Activated naive CD8-positive, alpha-beta T cell treated with anti-CD3 and anti-CD28 coated beads, Interleukin-2, amount 10 ng/mL, durations not matched to agents 7 days and 5 days (primary cell): ENCODE results near the gene UBTD1. TPM values are rescaled to one million over a fixed set of nuclear protein-coding genes. Genes with fewer than 3 reads are reported as not detected.
A peak's percentile ranks its signal among the peaks of the same experiment; 100 is the strongest.

Experiments used
- ATAC-seq: fragments of 150-1000 bp; cut with Tn5 transposase; one replicate; pipeline ENCODE4 v1.10.0; 2021; ENCODE audit warnings: low read depth, moderate library complexity
- POLR2A ChIA-PET: fragments of 350-600 bp; sonication (Branson Sonifier 250); formaldehyde crosslinking; loops from one replicate; lab custom pipeline; 2021; ENCODE audit warnings: antibody characterized with exemption; lab: Charles Lee
- DNase-seq: peaks from one replicate; pipeline ENCODE4 v3.0.0; 2021
- H3K27ac Mint-ChIP-seq: one replicate; pipeline ENCODE4 v1.8.0; 2022; ENCODE audit warnings: mild to moderate bottlenecking, mixed read lengths
- H3K27me3 Mint-ChIP-seq: one replicate; pipeline ENCODE4 v1.8.0; 2022; ENCODE audit warnings: mild to moderate bottlenecking, moderate library complexity, mixed read lengths
- H3K36me3 Mint-ChIP-seq: one replicate; pipeline ENCODE4 v1.8.0; 2021; ENCODE audit warnings: mild to moderate bottlenecking, mixed read lengths
- H3K4me1 Mint-ChIP-seq: one replicate; pipeline ENCODE4 v1.8.0; 2021; ENCODE audit warnings: mixed read lengths
- H3K4me3 Mint-ChIP-seq: one replicate; pipeline ENCODE4 v1.8.0; 2022; ENCODE audit warnings: mild to moderate bottlenecking, moderate library complexity, mixed read lengths
- H3K9me3 Mint-ChIP-seq: one replicate; pipeline ENCODE4 v1.8.0; 2021; ENCODE audit warnings: mixed read lengths
- total RNA-seq, 2 experiments: library from RNA; stranded (reverse); gene quantifications; one replicate each; pipeline ENCODE4 v1.2.3, GENCODE V29; 2021

Gene UBTD1
- total RNA-seq, 2 experiments from 2014 or later: 1.1 to 1.4 TPM

GRCh38 chr10:97601268-97602215 is 102.8 kb downstream of the UBTD1 start:
- DNase-seq: no peak
- H3K4me3 Mint-ChIP-seq: no peak overlapping the region
- peaks cover 7% of the 10 kb centered on the region for H3K27me3 Mint-ChIP-seq
- no peaks in the 10 kb centered on the region for H3K36me3 Mint-ChIP-seq
- ATAC-seq: no peak
- H3K27ac Mint-ChIP-seq: no peak overlapping the region
- POLR2A ChIA-PET: no interaction called here
- no peaks in the 10 kb centered on the region for H3K4me1 Mint-ChIP-seq
- no peaks in the 10 kb centered on the region for H3K9me3 Mint-ChIP-seq

GRCh38 chr10:97607095-97607636 is 108.4 kb downstream of the UBTD1 start:
- H3K27me3 Mint-ChIP-seq: peaks cover 4% of the 10 kb centered on the region
- POLR2A ChIA-PET: no interaction called here
- no peaks in the 10 kb centered on the region for H3K4me1 Mint-ChIP-seq
- H3K27ac Mint-ChIP-seq: no peak overlapping the region
- H3K36me3 Mint-ChIP-seq: no peaks in the 10 kb centered on the region
- DNase-seq (no peak), ATAC-seq (no peak)
- H3K9me3 Mint-ChIP-seq: no peaks in the 10 kb centered on the region
- H3K4me3 Mint-ChIP-seq: no peak overlapping the region

GRCh38 chr10:97608991-97609561 is 110.4 kb downstream of the UBTD1 start:
- H3K36me3 Mint-ChIP-seq: no peaks in the 10 kb centered on the region
- H3K9me3 Mint-ChIP-seq: no peaks in the 10 kb centered on the region
- DNase-seq (no peak), ATAC-seq (no peak)
- H3K4me1 Mint-ChIP-seq: no peaks in the 10 kb centered on the region
- no peak overlapping the region for H3K4me3 Mint-ChIP-seq
- POLR2A ChIA-PET: no interaction called here
- H3K27me3 Mint-ChIP-seq: peaks cover 3% of the 10 kb centered on the region
- no peak overlapping the region for H3K27ac Mint-ChIP-seq

- POLR2A ChIA-PET: no interaction called here
- Mint-ChIP-seq H3K9me3 (no peaks in the 10 kb centered on the region), H3K36me3 (no peaks in the 10 kb centered on the region), H3K4me3 (no peak overlapping the region), H3K27me3 (no peaks in the 10 kb centered on the region), H3K4me1 (no peaks in the 10 kb centered on the region), H3K27ac (no peak overlapping the region)
- ATAC-seq (no peak), DNase-seq (no peak)
These were observed 112.7 kb downstream of the UBTD1 start for GRCh38 chr10:97611473-97611872.

- ATAC-seq (peak; percentile 60), DNase-seq (no peak)
- Mint-ChIP-seq H3K4me3 (no peak overlapping the region), H3K4me1 (no peaks in the 10 kb centered on the region), H3K27ac (no peak overlapping the region), H3K9me3 (no peaks in the 10 kb centered on the region), H3K27me3 (no peaks in the 10 kb centered on the region), H3K36me3 (no peaks in the 10 kb centered on the region)
- POLR2A ChIA-PET: no interaction called here
These were observed 113.7 kb downstream of the UBTD1 start for GRCh38 chr10:97612386-97612785.

GRCh38 chr10:97618285-97618684 is 119.6 kb downstream of the UBTD1 start:
- H3K9me3 Mint-ChIP-seq: no peaks in the 10 kb centered on the region
- H3K27me3 Mint-ChIP-seq: no peaks in the 10 kb centered on the region
- POLR2A ChIA-PET: no interaction called here
- H3K4me3 Mint-ChIP-seq: no peak overlapping the region
- no peak overlapping the region for H3K27ac Mint-ChIP-seq
- no peak for ATAC-seq
- no peak for DNase-seq
- no peaks in the 10 kb centered on the region for H3K4me1 Mint-ChIP-seq
- H3K36me3 Mint-ChIP-seq: no peaks in the 10 kb centered on the region

- POLR2A ChIA-PET: no interaction called here
- Mint-ChIP-seq H3K27ac (no peak overlapping the region), H3K9me3 (no peaks in the 10 kb centered on the region)
These were observed 120.0 kb downstream of the UBTD1 start for GRCh38 chr10:97618733-97619132.

More at GRCh38 chr10:97618733-97619132, 120.0 kb downstream of the UBTD1 start:
- Mint-ChIP-seq H3K27me3 (no peaks in the 10 kb centered on the region), H3K4me1 (no peaks in the 10 kb centered on the region), H3K36me3 (no peaks in the 10 kb centered on the region), H3K4me3 (no peak overlapping the region)
- no peak for DNase-seq
- no peak for ATAC-seq

Other genes starting within 250 kb of the UBTD1 start
- 10 to 100 TPM; 35.4 to 44.5 TPM for gene ARHGAP19, start 206.3 kb upstream of the UBTD1 start, total RNA-seq
- gene FRAT1, start 179.7 kb upstream of the UBTD1 start, total RNA-seq: 10 to 100 TPM; 11.0 to 11.7 TPM
- 10 to 100 TPM; 15.3 to 16.7 TPM for gene FRAT2, start 164.2 kb upstream of the UBTD1 start, total RNA-seq
- 10 to 100 TPM; 20.5 to 23.8 TPM for gene RRP12, start 97.6 kb upstream of the UBTD1 start, total RNA-seq
- 100 to 1,000 TPM; 288 to 298 TPM for gene PGAM1, start 72.7 kb upstream of the UBTD1 start, total RNA-seq
- 10 to 100 TPM; 46.5 to 47.9 TPM for gene EXOSC1, start 52.9 kb upstream of the UBTD1 start, total RNA-seq
- gene ZDHHC16, start 52.7 kb upstream of the UBTD1 start, total RNA-seq: 10 to 100 TPM; 23.3 to 29.6 TPM
- gene MMS19, start 502 bp upstream of the UBTD1 start, total RNA-seq: 10 to 100 TPM; 87.9 to 89.7 TPM
- under 1 TPM in 1 of 2 experiments, not detected in 1; 0.23 TPM for gene ANKRD2, start 73.9 kb downstream of the UBTD1 start, total RNA-seq
- gene HOGA1, start 85.5 kb downstream of the UBTD1 start, total RNA-seq: not detected
- not detected for gene C10orf62, start 90.8 kb downstream of the UBTD1 start, total RNA-seq
- gene MORN4, start 134.6 kb downstream of the UBTD1 start, total RNA-seq: 1 to 10 TPM; 1.7 to 2.2 TPM
- 10 to 100 TPM in 1 of 2 experiments, 1 to 10 TPM in 1; 9.3 to 10.9 TPM for gene PI4K2A, start 141.7 kb downstream of the UBTD1 start, total RNA-seq
- gene AVPI1, start 188.3 kb downstream of the UBTD1 start, total RNA-seq: 1 to 10 TPM; 2.4 to 2.9 TPM
- 1 to 10 TPM; 2.6 to 3.3 TPM for gene MARVELD1, start 214.8 kb downstream of the UBTD1 start, total RNA-seq
- 10 to 100 TPM; 36.9 to 43.4 TPM for gene ZFYVE27, start 238.2 kb downstream of the UBTD1 start, total RNA-seq